Mucosa of descending colon (tissue), 3 donors: Measurements from ENCODE around the gene MAFF. TPM values are rescaled to one million over a fixed set of nuclear protein-coding genes. Genes with fewer than 3 reads are reported as not detected.

Experiments
- ATAC-seq: fragments of 200-7000 bp; cut with Tn5 transposase; one replicate; pipeline ENCODE4 v1.9.1; 2020; ENCODE audit warnings: mild to moderate bottlenecking, moderate library complexity
- DNase-seq, 3 donors: peaks; one replicate each; pipeline ENCODE4 v3.0.0-alpha.2; 2020
- H3K36me3 ChIP-seq: fragments of 200-600 bp; one replicate; pipeline ENCODE4 v1.8.0; 2021; ENCODE audit warnings: low read depth, mild to moderate bottlenecking
- H3K4me1 ChIP-seq: fragments of 200-600 bp; one replicate; pipeline ENCODE4 v1.8.0; 2021; ENCODE audit warnings: low read depth, mild to moderate bottlenecking
- H3K4me3 ChIP-seq: fragments of 200-600 bp; one replicate; pipeline ENCODE4 v1.8.0; 2021; ENCODE audit warnings: mild to moderate bottlenecking
- H3K9me3 ChIP-seq: fragments of 200-600 bp; one replicate; pipeline ENCODE4 v1.8.0; 2021; ENCODE audit warnings: mild to moderate bottlenecking
- CTCF ChIP-seq: fragments of 200-600 bp; IDR thresholded peaks from one replicate; pipeline ENCODE4 v1.8.0; 2022; ENCODE audit warnings: antibody characterized with exemption, mild to moderate bottlenecking
- intact Hi-C, 2 donors: fragments of 100-400 bp; cut with DNase I in 1 of 2; cut with micrococcal nuclease in 1 of 2; formaldehyde crosslinking; loops; one replicate each; pipeline versions ENCODE4 v1.11.0 to v1.11.1; 2022; cut with DNase I, micrococcal nuclease
- total RNA-seq, 3 donors: library from RNA; stranded (reverse); fragmentation: NEBNext Ultra II Directional in 2 of 3; extraction: Animal tissue kit (Norgen Biotek cat#: 25700) in 2 of 3; gene quantifications; one replicate each; pipeline versions ENCODE4 v1.2.1 to v1.2.4, GENCODE V29; 2021 to 2023
- donor health status: DM: no; HTN: no; CAD: no; lungs with moderate emphysema.
- donor health status: DM: no; HTN: no; CAD: no.
- donor health status: DM: no; HTN: yes; CAD: no.

Gene MAFF
- total RNA-seq, 3 donors from 2014 or later: 16.7 to 26.5 (median 25.6) TPM

GRCh38 chr22:38180841-38181452 is 20.8 kb upstream of the MAFF start:
- ATAC-seq (peak; percentile 26), DNase-seq (peak; percentile 69 to 80 (median 73))
- Histone ChIP-seq H3K36me3 (no peaks in the 10 kb centered on the region), H3K9me3 (no peaks in the 10 kb centered on the region), H3K4me3 (peak overlapping the region; percentile 30), H3K4me1 (peaks cover 29% of the 10 kb centered on the region)
- intact Hi-C loops: no loop called here
- no peak for TF ChIP-seq CTCF

DNA sequence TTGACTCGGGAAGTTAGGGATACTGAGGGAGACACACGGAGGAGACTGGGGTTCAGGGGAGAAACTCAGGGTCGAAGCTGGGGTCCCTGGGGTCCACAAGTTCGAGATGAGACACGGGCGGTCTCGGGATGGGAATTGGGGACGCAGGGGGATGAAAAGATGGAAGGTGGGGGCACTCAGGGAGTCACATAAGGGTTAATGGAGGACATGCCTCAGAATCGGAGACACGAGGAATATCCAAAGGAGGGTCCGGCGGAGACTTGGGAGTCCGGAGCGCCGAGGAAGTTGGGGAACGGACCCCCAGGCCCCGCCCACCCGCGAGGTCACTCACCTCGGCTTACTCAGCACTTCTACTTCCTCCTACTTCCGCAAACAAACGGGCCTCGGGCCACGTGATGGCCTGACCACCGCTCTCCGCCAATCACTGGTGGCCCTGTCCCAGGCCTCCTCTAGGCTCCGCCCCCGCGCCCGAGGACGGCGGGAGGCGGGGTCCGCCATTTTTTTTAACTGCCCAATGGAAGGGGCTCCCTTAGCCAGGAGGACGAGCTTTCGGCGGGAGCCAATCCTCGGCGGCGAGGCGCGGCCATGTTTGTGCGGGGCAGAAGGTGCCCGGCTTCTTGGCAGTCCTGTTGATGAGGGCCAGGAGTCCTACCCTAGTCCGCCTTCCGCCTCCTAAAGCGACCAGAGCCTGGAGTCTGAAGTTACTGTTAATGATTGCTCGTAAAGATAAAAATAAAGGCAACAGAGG is 20.2 kb upstream of the MAFF start, which contains the start of gene PLA2G6:
TSS of gene PLA2G6 (minus strand) at position 378 of the 748 bp plus-strand sequence. CDS start 12,404 bp downstream, outside the sequence.
- ATAC-seq: peak; percentile 89
- peak within 1 kb of the TSS; percentile 30 for H3K4me3 ChIP-seq
- TF ChIP-seq CTCF: no peak
- no peaks in the 10 kb centered on the region for H3K36me3 ChIP-seq
- peaks cover 29% of the 10 kb centered on the region for H3K4me1 ChIP-seq
- DNase-seq: peak; percentile 98 to 100 (median 99)
- intact Hi-C loops: no loop called here
- H3K9me3 ChIP-seq: no peaks in the 10 kb centered on the region

DNA sequence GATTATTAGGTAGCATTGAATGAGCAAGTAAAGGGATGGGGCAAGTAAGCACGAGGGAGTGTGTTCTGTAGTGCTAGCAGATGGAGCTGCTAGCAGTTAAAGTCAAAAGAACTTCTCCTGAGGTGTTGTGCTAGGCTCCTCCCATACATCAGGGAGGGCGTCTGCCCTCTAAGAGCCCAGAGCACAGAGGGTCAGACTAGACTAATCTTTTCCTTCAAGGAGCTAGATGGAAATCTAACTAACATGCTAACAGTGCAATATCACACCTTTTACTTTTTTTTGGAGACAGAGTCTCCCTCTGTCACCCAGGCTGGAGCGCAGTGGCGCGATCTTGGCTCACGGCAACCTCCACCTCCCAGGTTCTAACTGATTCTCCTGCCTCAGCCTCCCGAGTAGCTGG is 17.0 kb upstream of the MAFF start:
- Histone ChIP-seq H3K9me3 (no peaks in the 10 kb centered on the region), H3K4me1 (peaks cover 12% of the 10 kb centered on the region), H3K4me3 (no peak overlapping the region), H3K36me3 (no peaks in the 10 kb centered on the region)
- intact Hi-C loops: no loop called here
- DNase-seq (no peak), ATAC-seq (no peak)
- no peak for TF ChIP-seq CTCF

- DNase-seq (no peak), ATAC-seq (no peak)
- no peak for TF ChIP-seq CTCF
- intact Hi-C loops: no loop called here
- Histone ChIP-seq H3K36me3 (no peaks in the 10 kb centered on the region), H3K9me3 (no peaks in the 10 kb centered on the region), H3K4me3 (no peak overlapping the region), H3K4me1 (peaks cover 5% of the 10 kb centered on the region)
Observed at GRCh38 chr22:38186429-38186828, 15.4 kb upstream of the MAFF start.

- H3K9me3 ChIP-seq: no peaks in the 10 kb centered on the region
- ATAC-seq (peak; percentile 55), DNase-seq (peak in 1 of 3 donors; percentile 57)
- no peak overlapping the region for H3K4me3 ChIP-seq
- H3K4me1 ChIP-seq: peaks cover 5% of the 10 kb centered on the region
- no peak for TF ChIP-seq CTCF
- H3K36me3 ChIP-seq: no peaks in the 10 kb centered on the region
- intact Hi-C loops: no loop called here
Observed at GRCh38 chr22:38187413-38188212, 14.2 kb upstream of the MAFF start.
